Testis (tissue), 2 donors: ENCODE measurements around the gene ITGB4.

Experiments
- CTCF ChIP-seq, 3 experiments: fragments of 450-650 bp in 2 of 3; fragments of 200-600 bp in 1 of 3; sonication (generic) in 1 of 3; IDR thresholded peaks; one replicate each; pipeline ENCODE4 v1.5.1; 2016 to 2019; ENCODE audit warnings: antibody characterized with exemption in 3 of 3, mild to moderate bottlenecking in 2 of 3, moderate library complexity in 1 of 3
- POLR2A ChIP-seq: fragments of 450-650 bp; IDR thresholded peaks from one replicate; pipeline ENCODE4 v1.6.1; 2017; ENCODE audit warnings: antibody characterized with exemption, mild to moderate bottlenecking, moderate library complexity

DNA sequence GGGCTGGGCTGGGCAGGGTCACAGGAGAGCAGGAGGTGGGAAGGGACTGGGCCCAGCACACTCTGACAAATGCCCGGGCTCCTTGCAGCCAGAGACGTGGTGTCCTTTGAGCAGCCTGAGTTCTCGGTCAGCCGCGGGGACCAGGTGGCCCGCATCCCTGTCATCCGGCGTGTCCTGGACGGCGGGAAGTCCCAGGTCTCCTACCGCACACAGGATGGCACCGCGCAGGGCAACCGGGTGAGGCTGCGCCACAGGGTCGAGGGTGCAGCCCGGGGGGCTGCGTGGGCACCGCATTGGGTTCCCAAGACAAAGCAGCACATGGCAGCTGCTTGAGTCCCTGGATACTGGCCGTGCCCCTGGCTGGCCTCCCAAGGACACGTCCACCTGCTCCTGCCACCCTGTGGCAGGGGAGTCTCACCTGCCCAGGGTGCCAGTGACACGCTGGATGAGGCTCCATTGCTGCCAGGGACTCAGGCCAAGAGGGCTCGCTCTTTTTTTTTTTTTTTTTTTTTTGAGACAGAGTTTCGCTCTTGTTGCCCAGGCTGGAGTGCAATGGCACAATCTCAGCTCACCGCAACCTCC lies 22.5 kb downstream of the ITGB4 start:
- TF ChIP-seq CTCF (IDR thresholded peaks at IDR 0.05): no peak
- TF ChIP-seq POLR2A: no peak
